Measurements from ENCODE around the gene ZNF417. TPM values are rescaled to one million over a fixed set of nuclear protein-coding genes. Genes with fewer than 3 reads are reported as not detected.

Gene ZNF417
- total and polyA plus RNA-seq, 2 of the 8 experiments (the other 6 are each of a cell fraction or from before 2014, with no cell fraction given), result 5.4 to 19.2 TPM

- TF ChIP-seq TAF7 (optimal IDR thresholded peaks at IDR 0.05; ENCODE audit: borderline replicate concordance, low read depth, low read length) (no peak), HDAC2 (IDR thresholded peaks at IDR 0.05; ENCODE audit: borderline replicate concordance in 1 of 2, low read depth in 2 of 2, low read length in 2 of 2) (no peak), MAX (IDR thresholded peaks at IDR 0.05) (peak; percentile 22; the same call in 1 of the 2 replicates), SRF (IDR thresholded peaks at IDR 0.05; ENCODE audit: low read depth, low read length) (0 out of 2 replicates have a peak, but pooled peaks have one; percentile 17), HDAC6 (IDR thresholded peaks at IDR 0.05; ENCODE audit: low read depth, low read length) (no peak), KDM4A (IDR thresholded peaks at IDR 0.05; ENCODE audit: low read depth, low read length, severe bottlenecking) (peak; percentile 47), CHD1 (IDR thresholded peaks at IDR 0.05; ENCODE audit: low read depth, low read length) (peak; percentile 77), BCL11A (IDR thresholded peaks at IDR 0.05; ENCODE audit: low read depth in 2 of 2, low read length in 2 of 2) (no peak), CHD2 (IDR thresholded peaks at IDR 0.05; ENCODE audit: low read length) (peak; percentile 88), RBBP5 (IDR thresholded peaks at IDR 0.05; ENCODE audit: borderline replicate concordance, low read depth, low read length) (no peak; the same call in 1 of the 2 replicates), RAD21 (IDR thresholded peaks at IDR 0.05 in 1 of 2, conservative IDR thresholded peaks at IDR 0.05 in 1 of 2; ENCODE audit: low read depth in 2 of 2, low read length in 2 of 2) (no peak), GTF2F1 (IDR thresholded peaks at IDR 0.05; ENCODE audit: borderline replicate concordance, low read depth, low read length) (no peak), KDM1A (IDR thresholded peaks at IDR 0.05; ENCODE audit: borderline replicate concordance, low read length) (no peak), JUN (IDR thresholded peaks at IDR 0.05; ENCODE audit: low read depth, low read length) (no peak), USF2 (IDR thresholded peaks at IDR 0.05; ENCODE audit: low read length) (no peak), RNF2 (IDR thresholded peaks at IDR 0.05; ENCODE audit: borderline replicate concordance, low read depth, low read length, missing control alignments, poor library complexity, severe bottlenecking) (no peak), GABPA (IDR thresholded peaks at IDR 0.05; ENCODE audit: borderline replicate concordance, insufficient read depth, low read length) (no peak), TEAD4 (IDR thresholded peaks at IDR 0.05; ENCODE audit: low read depth, low read length) (no peak), NANOG (IDR thresholded peaks at IDR 0.05; ENCODE audit: insufficient read depth, low read depth, low read length, poor library complexity, severe bottlenecking) (no peak), ATF3 (IDR thresholded peaks at IDR 0.05; ENCODE audit: insufficient read depth, low read depth, low read length) (no peak)
These were observed 18.7 kb upstream of the ZNF417 start, which contains the start of gene ZNF418 (continued) for GRCh38 chr19:57934820-57935665.
